ENCODE results near the gene ZNF304.
A peak's percentile ranks its signal among the peaks of the same experiment; 100 is the strongest.

Gene ZNF304

GRCh38 chr19:57377498-57378146, 26.6 kb downstream of the ZNF304 start:
- peaks cover 16% of the 10 kb centered on the region for H3K9me3 ChIP-seq (ENCODE audit: control insufficient read depth, low read length)
- H3K36me3 ChIP-seq (ENCODE audit: control insufficient read depth, insufficient read depth, low read length) = peaks cover 8% of the 10 kb centered on the region
- no peak overlapping the region for H3K4me3 ChIP-seq (ENCODE audit: insufficient read depth, low read depth, low read length, poor library complexity, severe bottlenecking)
- H3K27me3 ChIP-seq (replicated peaks; ENCODE audit: control insufficient read depth, insufficient read depth, low read length, poor library complexity, severe bottlenecking) = no peaks in the 10 kb centered on the region
- no peak for DNase-seq
- H3K27ac ChIP-seq (ENCODE audit: insufficient read depth, low read length, poor library complexity, severe bottlenecking) = no peak overlapping the region
- H3K4me1 ChIP-seq (ENCODE audit: control insufficient read depth, insufficient read depth, low read length, poor library complexity, severe bottlenecking) = no peaks in the 10 kb centered on the region

DNA sequence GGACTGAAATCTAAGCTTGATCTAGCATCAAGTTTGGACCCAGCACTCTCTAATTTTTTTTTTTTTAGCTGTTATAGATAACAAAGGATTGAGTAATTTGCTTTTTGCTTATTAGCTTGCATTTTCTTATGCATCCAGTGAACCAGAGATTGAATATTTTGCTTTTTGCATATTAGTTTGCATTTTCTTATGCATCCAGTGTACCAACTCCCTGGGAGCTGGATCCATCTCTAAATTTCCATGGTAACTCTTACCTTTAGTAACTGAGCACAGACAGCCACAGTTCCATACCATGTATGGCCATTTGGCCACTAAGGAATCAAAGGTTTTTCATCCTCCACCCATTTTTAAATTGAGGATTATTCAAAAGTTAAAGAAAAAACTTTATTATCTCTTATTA, 29.9 kb downstream of the ZNF304 start:
- no peak for DNase-seq
- peaks cover 5% of the 10 kb centered on the region for H3K36me3 ChIP-seq (ENCODE audit: control insufficient read depth, insufficient read depth, low read length)
- peaks cover 16% of the 10 kb centered on the region for H3K9me3 ChIP-seq (ENCODE audit: control insufficient read depth, low read length)
- no peak overlapping the region for H3K27ac ChIP-seq (ENCODE audit: insufficient read depth, low read length, poor library complexity, severe bottlenecking)
- no peaks in the 10 kb centered on the region for H3K27me3 ChIP-seq (replicated peaks; ENCODE audit: control insufficient read depth, insufficient read depth, low read length, poor library complexity, severe bottlenecking)
- H3K4me1 ChIP-seq (ENCODE audit: control insufficient read depth, insufficient read depth, low read length, poor library complexity, severe bottlenecking) = no peaks in the 10 kb centered on the region
- H3K4me3 ChIP-seq (ENCODE audit: insufficient read depth, low read depth, low read length, poor library complexity, severe bottlenecking) = no peak overlapping the region

- no peak for DNase-seq
- Histone ChIP-seq H3K36me3 (ENCODE audit: control insufficient read depth, insufficient read depth, low read length) (no peaks in the 10 kb centered on the region), H3K27ac (ENCODE audit: insufficient read depth, low read length, poor library complexity, severe bottlenecking) (no peak overlapping the region), H3K4me3 (ENCODE audit: insufficient read depth, low read depth, low read length, poor library complexity, severe bottlenecking) (no peak overlapping the region), H3K27me3 (replicated peaks; ENCODE audit: control insufficient read depth, insufficient read depth, low read length, poor library complexity, severe bottlenecking) (no peaks in the 10 kb centered on the region), H3K9me3 (ENCODE audit: control insufficient read depth, low read length) (peaks cover 8% of the 10 kb centered on the region), H3K4me1 (ENCODE audit: control insufficient read depth, insufficient read depth, low read length, poor library complexity, severe bottlenecking) (no peaks in the 10 kb centered on the region)
Measured at GRCh38 chr19:57382806-57383488, 31.9 kb downstream of the ZNF304 start.

- DNase-seq = no peak
- H3K4me3 ChIP-seq (ENCODE audit: insufficient read depth, low read depth, low read length, poor library complexity, severe bottlenecking) = peak overlapping the region; percentile 81
- no peaks in the 10 kb centered on the region for H3K9me3 ChIP-seq (ENCODE audit: control insufficient read depth, low read length)
- peaks cover 10% of the 10 kb centered on the region for H3K4me1 ChIP-seq (ENCODE audit: control insufficient read depth, insufficient read depth, low read length, poor library complexity, severe bottlenecking)
- peaks cover 16% of the 10 kb centered on the region for H3K36me3 ChIP-seq (ENCODE audit: control insufficient read depth, insufficient read depth, low read length)
- peak overlapping the region; percentile 82 for H3K27ac ChIP-seq (ENCODE audit: insufficient read depth, low read length, poor library complexity, severe bottlenecking)
- H3K27me3 ChIP-seq (replicated peaks; ENCODE audit: control insufficient read depth, insufficient read depth, low read length, poor library complexity, severe bottlenecking) = no peaks in the 10 kb centered on the region
Measured at GRCh38 chr19:57389194-57389729, 38.2 kb downstream of the ZNF304 start.

DNA sequence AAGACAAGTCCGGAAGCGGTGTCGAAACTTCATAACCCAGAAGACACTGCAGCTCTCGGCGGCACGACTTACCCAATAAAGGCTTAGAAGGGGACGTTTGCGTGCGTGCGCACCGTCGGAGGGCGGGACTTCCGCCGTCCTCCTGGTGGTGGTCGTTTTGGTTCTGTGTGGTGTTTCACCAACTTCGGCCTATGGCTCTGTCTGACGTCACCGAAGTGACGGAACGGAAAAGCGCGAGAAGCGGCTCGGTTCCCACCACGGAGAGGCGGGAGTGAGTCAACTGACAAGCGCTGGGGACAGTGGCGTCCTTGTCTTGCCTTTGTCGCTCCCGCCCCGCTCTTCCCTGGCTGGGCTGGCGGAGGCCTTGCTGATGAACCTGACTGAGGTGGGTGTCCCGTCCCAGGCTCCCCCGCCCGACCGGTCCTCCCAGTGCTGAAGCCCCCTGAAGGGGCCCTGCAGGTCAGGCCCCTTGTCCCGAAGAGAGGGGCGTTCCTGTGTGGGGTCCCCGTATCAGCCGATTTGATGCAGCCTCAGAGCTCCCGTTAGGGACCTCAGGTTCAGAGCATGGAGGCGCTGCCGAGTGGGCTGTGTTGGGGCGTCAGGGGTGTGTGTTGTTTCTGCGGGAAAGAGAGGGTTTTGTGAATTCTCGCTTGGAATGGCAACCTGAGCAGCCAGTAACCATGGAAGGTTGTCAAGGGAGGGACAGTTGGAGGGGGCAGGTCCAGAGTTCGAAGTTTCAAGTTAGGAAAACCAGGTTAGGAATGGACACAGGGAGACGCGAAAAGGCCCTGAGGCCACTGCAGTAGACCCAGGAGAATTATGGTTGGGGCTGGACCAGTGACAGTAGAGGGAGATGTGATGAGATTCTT, 38.9 kb downstream of the ZNF304 start, which contains the start of gene ZNF548:
ZNF548 (plus strand) TSS at position 125 of the 869 bp plus-strand sequence; CDS start at position 371, 246 bp downstream.
- Histone ChIP-seq H3K27ac (ENCODE audit: insufficient read depth, low read length, poor library complexity, severe bottlenecking) (peak within 1 kb of the TSS; percentile 82), H3K4me1 (ENCODE audit: control insufficient read depth, insufficient read depth, low read length, poor library complexity, severe bottlenecking) (peaks cover 10% of the 10 kb centered on the region), H3K36me3 (ENCODE audit: control insufficient read depth, insufficient read depth, low read length) (peaks cover 21% of the 10 kb centered on the region), H3K9me3 (ENCODE audit: control insufficient read depth, low read length) (no peaks in the 10 kb centered on the region), H3K27me3 (replicated peaks; ENCODE audit: control insufficient read depth, insufficient read depth, low read length, poor library complexity, severe bottlenecking) (no peaks in the 10 kb centered on the region), H3K4me3 (ENCODE audit: insufficient read depth, low read depth, low read length, poor library complexity, severe bottlenecking) (peak within 1 kb of the TSS; percentile 81)
- peak; percentile 98 for DNase-seq

GRCh38 chr19:57395710-57396109, 44.6 kb downstream of the ZNF304 start:
- peaks cover 4% of the 10 kb centered on the region for H3K4me1 ChIP-seq (ENCODE audit: control insufficient read depth, insufficient read depth, low read length, poor library complexity, severe bottlenecking)
- H3K36me3 ChIP-seq (ENCODE audit: control insufficient read depth, insufficient read depth, low read length) = peaks cover 65% of the 10 kb centered on the region
- no peaks in the 10 kb centered on the region for H3K27me3 ChIP-seq (replicated peaks; ENCODE audit: control insufficient read depth, insufficient read depth, low read length, poor library complexity, severe bottlenecking)
- no peak for DNase-seq
- H3K27ac ChIP-seq (ENCODE audit: insufficient read depth, low read length, poor library complexity, severe bottlenecking) = no peak overlapping the region
- H3K4me3 ChIP-seq (ENCODE audit: insufficient read depth, low read depth, low read length, poor library complexity, severe bottlenecking) = no peak overlapping the region
- H3K9me3 ChIP-seq (ENCODE audit: control insufficient read depth, low read length) = peaks cover 24% of the 10 kb centered on the region

- DNase-seq = no peak
- Histone ChIP-seq H3K4me3 (ENCODE audit: insufficient read depth, low read depth, low read length, poor library complexity, severe bottlenecking) (no peak overlapping the region), H3K9me3 (ENCODE audit: control insufficient read depth, low read length) (peaks cover 24% of the 10 kb centered on the region), H3K36me3 (ENCODE audit: control insufficient read depth, insufficient read depth, low read length) (peaks cover 53% of the 10 kb centered on the region), H3K27me3 (replicated peaks; ENCODE audit: control insufficient read depth, insufficient read depth, low read length, poor library complexity, severe bottlenecking) (no peaks in the 10 kb centered on the region), H3K4me1 (ENCODE audit: control insufficient read depth, insufficient read depth, low read length, poor library complexity, severe bottlenecking) (no peaks in the 10 kb centered on the region), H3K27ac (ENCODE audit: insufficient read depth, low read length, poor library complexity, severe bottlenecking) (no peak overlapping the region)
Measured at GRCh38 chr19:57398868-57399267, 47.8 kb downstream of the ZNF304 start.

DNA sequence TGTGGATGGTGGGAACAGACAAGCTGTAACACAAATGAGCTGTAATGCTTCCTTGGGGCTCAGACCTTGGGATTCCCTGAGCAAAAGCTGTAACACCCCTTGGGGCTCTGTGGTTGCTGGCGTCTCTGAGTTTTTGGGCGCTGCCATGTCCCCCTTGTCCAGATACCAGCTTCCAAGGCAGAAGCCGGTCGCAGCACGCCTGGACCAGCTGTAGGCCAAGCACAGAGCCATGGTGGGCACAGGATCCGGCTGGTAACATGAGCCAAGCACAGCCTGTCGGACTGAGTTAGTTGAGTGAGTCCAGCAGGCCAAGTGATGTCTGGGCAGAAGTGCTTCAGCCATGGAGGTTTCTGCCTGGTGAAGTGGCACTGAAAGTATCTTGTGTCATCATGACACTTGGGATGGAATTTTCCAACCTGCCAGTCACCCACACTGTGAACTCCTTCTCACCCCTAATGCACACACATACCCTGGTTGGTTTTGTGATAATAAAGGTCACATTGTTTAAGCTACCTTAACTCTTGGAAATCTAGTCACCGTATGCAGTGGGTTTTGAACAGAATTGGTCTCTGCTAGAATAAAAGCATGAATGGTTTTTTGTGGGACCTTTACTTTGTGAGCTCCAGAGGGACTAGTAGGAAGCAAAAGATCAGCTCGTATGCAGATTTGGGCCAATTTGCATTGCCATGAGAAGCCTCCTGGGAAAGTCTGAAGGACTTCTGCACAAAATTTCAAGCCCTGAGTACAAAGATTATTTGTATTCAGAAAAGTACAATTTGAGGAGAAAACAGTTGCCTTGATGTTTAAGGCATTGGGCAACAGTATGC, 52.9 kb downstream of the ZNF304 start:
- no peaks in the 10 kb centered on the region for H3K27me3 ChIP-seq (replicated peaks; ENCODE audit: control insufficient read depth, insufficient read depth, low read length, poor library complexity, severe bottlenecking)
- H3K4me3 ChIP-seq (ENCODE audit: insufficient read depth, low read depth, low read length, poor library complexity, severe bottlenecking) = no peak overlapping the region
- no peak overlapping the region for H3K27ac ChIP-seq (ENCODE audit: insufficient read depth, low read length, poor library complexity, severe bottlenecking)
- peaks cover 6% of the 10 kb centered on the region for H3K36me3 ChIP-seq (ENCODE audit: control insufficient read depth, insufficient read depth, low read length)
- DNase-seq = no peak
- H3K9me3 ChIP-seq (ENCODE audit: control insufficient read depth, low read length) = peaks cover 9% of the 10 kb centered on the region
- no peaks in the 10 kb centered on the region for H3K4me1 ChIP-seq (ENCODE audit: control insufficient read depth, insufficient read depth, low read length, poor library complexity, severe bottlenecking)

- peak; percentile 34 to 52 (median 43) for DNase-seq
- H3K4me3 ChIP-seq (ENCODE audit: insufficient read depth, low read depth, low read length, poor library complexity, severe bottlenecking) = no peak overlapping the region
- H3K9me3 ChIP-seq (ENCODE audit: control insufficient read depth, low read length) = no peaks in the 10 kb centered on the region
- H3K36me3 ChIP-seq (ENCODE audit: control insufficient read depth, insufficient read depth, low read length) = no peaks in the 10 kb centered on the region
- H3K27ac ChIP-seq (ENCODE audit: insufficient read depth, low read length, poor library complexity, severe bottlenecking) = no peak overlapping the region
- H3K27me3 ChIP-seq (replicated peaks; ENCODE audit: control insufficient read depth, insufficient read depth, low read length, poor library complexity, severe bottlenecking) = no peaks in the 10 kb centered on the region
- H3K4me1 ChIP-seq (ENCODE audit: control insufficient read depth, insufficient read depth, low read length, poor library complexity, severe bottlenecking) = peaks cover 6% of the 10 kb centered on the region
Measured at GRCh38 chr19:57406516-57407123, 55.5 kb downstream of the ZNF304 start.
